Nephron (organoid): ENCODE data around the gene CAST.

Source experiments
- H3K27ac Mint-ChIP-seq, 3 experiments: 2 replicates each; pipeline ENCODE4 v1.8.0; 2020; ENCODE audit warnings: mixed read lengths in 3 of 3, mild to moderate bottlenecking in 2 of 3, moderate library complexity in 1 of 3
- H3K27me3 Mint-ChIP-seq: 2 replicates; pipeline ENCODE4 v1.8.0; 2021; ENCODE audit warnings: low read depth, mild to moderate bottlenecking, moderate library complexity, mixed read lengths
- H3K36me3 Mint-ChIP-seq: 2 replicates; pipeline ENCODE4 v1.8.0; 2020; ENCODE audit warnings: low read depth, mixed read lengths
- H3K4me1 Mint-ChIP-seq: 2 replicates; pipeline ENCODE4 v1.8.0; 2020; ENCODE audit warnings: mixed read lengths
- H3K4me3 Mint-ChIP-seq, 3 experiments: 2 replicates each; pipeline ENCODE4 v1.8.0; 2020; ENCODE audit warnings: mild to moderate bottlenecking in 3 of 3, mixed read lengths in 3 of 3, moderate library complexity in 2 of 3
- H3K9me3 Mint-ChIP-seq: 2 replicates; pipeline ENCODE4 v1.8.0; 2020; ENCODE audit warnings: mixed read lengths
- CTCF ChIP-seq, 3 experiments: fragments of 200-600 bp; sonication (generic); IDR thresholded peaks; one replicate each; pipeline ENCODE4 v1.5.0; 2021; ENCODE audit warnings: antibody characterized with exemption in 3 of 3; ENCODE audit not compliant: unreplicated experiment in 3 of 3

Gene CAST

GRCh38 chr5:96785326-96786109, 123.3 kb downstream of the CAST start:
- no peak overlapping the region for H3K27ac Mint-ChIP-seq
- no peak for TF ChIP-seq CTCF (IDR thresholded peaks at IDR 0.05; ENCODE audit: unreplicated experiment in 3 of 3)
- no peak overlapping the region for H3K4me3 Mint-ChIP-seq
- no peaks in the 10 kb centered on the region for H3K4me1 Mint-ChIP-seq
- H3K36me3 Mint-ChIP-seq: peaks cover 67% of the 10 kb centered on the region
- H3K27me3 Mint-ChIP-seq: no peaks in the 10 kb centered on the region
- H3K9me3 Mint-ChIP-seq: peaks cover 3% of the 10 kb centered on the region

- H3K9me3 Mint-ChIP-seq: no peaks in the 10 kb centered on the region
- no peak for TF ChIP-seq CTCF (IDR thresholded peaks at IDR 0.05; ENCODE audit: unreplicated experiment in 3 of 3)
- H3K4me3 Mint-ChIP-seq: no peak overlapping the region
- no peaks in the 10 kb centered on the region for H3K27me3 Mint-ChIP-seq
- H3K4me1 Mint-ChIP-seq: no peaks in the 10 kb centered on the region
- H3K36me3 Mint-ChIP-seq: peaks cover 55% of the 10 kb centered on the region
- no peak overlapping the region for H3K27ac Mint-ChIP-seq
Measured at GRCh38 chr5:96788112-96788749, 126.1 kb downstream of the CAST start.

GRCh38 chr5:96789794-96790330, 127.7 kb downstream of the CAST start:
- no peak for TF ChIP-seq CTCF (IDR thresholded peaks at IDR 0.05; ENCODE audit: unreplicated experiment in 3 of 3)
- H3K27me3 Mint-ChIP-seq: no peaks in the 10 kb centered on the region
- no peak overlapping the region for H3K4me3 Mint-ChIP-seq
- peaks cover 52% of the 10 kb centered on the region for H3K36me3 Mint-ChIP-seq
- H3K27ac Mint-ChIP-seq: no peak overlapping the region
- no peaks in the 10 kb centered on the region for H3K4me1 Mint-ChIP-seq
- no peaks in the 10 kb centered on the region for H3K9me3 Mint-ChIP-seq

- H3K27me3 Mint-ChIP-seq: no peaks in the 10 kb centered on the region
- H3K9me3 Mint-ChIP-seq: peaks cover 4% of the 10 kb centered on the region
- H3K4me3 Mint-ChIP-seq: no peak overlapping the region
- H3K36me3 Mint-ChIP-seq: peaks cover 52% of the 10 kb centered on the region
- TF ChIP-seq CTCF (IDR thresholded peaks at IDR 0.05; ENCODE audit: unreplicated experiment in 3 of 3): no peak
- H3K4me1 Mint-ChIP-seq: no peaks in the 10 kb centered on the region
- peak overlapping the region in 1 of 3 experiments; percentile 49 for H3K27ac Mint-ChIP-seq
Measured at GRCh38 chr5:96790961-96791504, 128.9 kb downstream of the CAST start.

GRCh38 chr5:96794757-96795156, 132.6 kb downstream of the CAST start:
- H3K4me1 Mint-ChIP-seq: no peaks in the 10 kb centered on the region
- peaks cover 7% of the 10 kb centered on the region for H3K9me3 Mint-ChIP-seq
- no peak for TF ChIP-seq CTCF (IDR thresholded peaks at IDR 0.05; ENCODE audit: unreplicated experiment in 3 of 3)
- no peak overlapping the region for H3K4me3 Mint-ChIP-seq
- H3K27me3 Mint-ChIP-seq: no peaks in the 10 kb centered on the region
- peaks cover 66% of the 10 kb centered on the region for H3K36me3 Mint-ChIP-seq
- no peak overlapping the region for H3K27ac Mint-ChIP-seq
